ENCODE results near the gene C1QL4. TPM values are rescaled to one million over a fixed set of nuclear protein-coding genes. Genes with fewer than 3 reads are reported as not detected.

Gene C1QL4
- total and polyA plus RNA-seq, 9 of the 15 experiments (the other 6 are each of a cell fraction or from before 2014, with no cell fraction given) = 0.08 to 2.1 (median 0.31) TPM

GRCh38 chr12:49342914-49343731 lies 6.1 kb upstream of the C1QL4 start (continued):
- TF ChIP-seq RBM22 (IDR thresholded peaks at IDR 0.05; ENCODE audit: low read depth, low read length, poor library complexity, severe bottlenecking) (no peak), ZNF644 (tag; IDR thresholded peaks at IDR 0.05; ENCODE audit: low read depth) (no peak), JUND (IDR thresholded peaks at IDR 0.05; ENCODE audit: borderline replicate concordance, low read depth, low read length) (no peak), JUND (tag; IDR thresholded peaks at IDR 0.05; ENCODE audit: borderline replicate concordance, low read depth, low read length) (no peak), TAF9B (IDR thresholded peaks at IDR 0.05; ENCODE audit: partially characterized antibody) (no peak), PRMT5 (CRISPR knock-in tag; IDR thresholded peaks at IDR 0.05) (no peak), SUPT5H (IDR thresholded peaks at IDR 0.05) (no peak), SPI1 (IDR thresholded peaks at IDR 0.05; ENCODE audit: borderline replicate concordance, low read depth, low read length) (no peak), PKNOX1 (IDR thresholded peaks at IDR 0.05) (peak; percentile 85), CBFB (CRISPR knock-in tag; IDR thresholded peaks at IDR 0.05) (peak; percentile 55; the same call in 1 of the 2 replicates), E4F1 (CRISPR knock-in tag; IDR thresholded peaks at IDR 0.05; ENCODE audit: borderline replicate concordance) (no peak), HMGXB4 (CRISPR knock-in tag; IDR thresholded peaks at IDR 0.05) (no peak)

Measured in K562 (cell line).